Caki2 (cell line): ENCODE results near the gene LGI4. TPM values are rescaled to one million over a fixed set of nuclear protein-coding genes. Genes with fewer than 3 reads are reported as not detected.
"Not testable (repeated sequence)": the region's sequence is repeated elsewhere in the genome, so short reads cannot be mapped to it uniquely, and the experiment has no call there.

ENCODE experiments used
- DNase-seq: peaks from one replicate; pipeline ENCODE4 v3.0.0-alpha.2; 2015; ENCODE audit warnings: low read depth
- in situ Hi-C: cut with HindIII; loops from 2 replicates; pipeline ENCODE4 v1.10.0; 2016; ENCODE audit warnings: low sequenced_read_pairs, low pct_unique_long_range_greater_than_20kb, mixed read lengths
- total RNA-seq: library from RNA; depleted of rRNA; stranded (reverse); fragments of >200 nt; shearing (Covaris generic); gene quantifications from 2 replicates; pipeline ENCODE4 v1.2.3, GENCODE V29; 2014; ENCODE audit warnings: low replicate concordance

The LGI4 gene
- total RNA-seq, 1 experiment from 2014 or later: not detected

DNA sequence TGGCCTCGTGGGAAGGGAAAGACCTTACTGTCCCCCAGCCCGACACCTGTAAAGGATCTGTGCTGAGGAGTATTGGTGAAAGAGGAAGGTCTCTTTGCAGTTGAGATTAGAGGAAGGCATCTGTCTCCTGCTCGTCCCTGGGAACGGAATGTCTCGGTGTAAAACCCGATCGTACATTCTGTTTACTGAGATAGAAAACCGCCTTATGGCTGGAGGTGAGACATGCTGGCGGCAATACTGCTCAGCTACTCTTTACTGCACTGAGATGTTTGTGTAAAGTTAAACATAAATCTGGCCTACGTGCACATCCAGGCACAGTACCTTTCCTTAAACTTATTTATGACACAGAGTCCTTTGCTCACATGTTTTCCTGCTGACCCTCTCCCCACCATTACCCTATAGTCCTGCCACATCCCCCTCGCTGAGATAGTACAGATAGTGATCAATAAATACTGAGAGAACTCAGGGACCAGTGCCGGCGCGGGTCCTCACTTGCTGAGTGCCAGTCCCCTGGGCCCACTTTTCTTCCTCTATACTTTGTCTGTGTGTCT, 5.1 kb downstream of the LGI4 start:
- peak; percentile 19 for DNase-seq
- in situ Hi-C loops: not testable (repeated sequence)

DNA sequence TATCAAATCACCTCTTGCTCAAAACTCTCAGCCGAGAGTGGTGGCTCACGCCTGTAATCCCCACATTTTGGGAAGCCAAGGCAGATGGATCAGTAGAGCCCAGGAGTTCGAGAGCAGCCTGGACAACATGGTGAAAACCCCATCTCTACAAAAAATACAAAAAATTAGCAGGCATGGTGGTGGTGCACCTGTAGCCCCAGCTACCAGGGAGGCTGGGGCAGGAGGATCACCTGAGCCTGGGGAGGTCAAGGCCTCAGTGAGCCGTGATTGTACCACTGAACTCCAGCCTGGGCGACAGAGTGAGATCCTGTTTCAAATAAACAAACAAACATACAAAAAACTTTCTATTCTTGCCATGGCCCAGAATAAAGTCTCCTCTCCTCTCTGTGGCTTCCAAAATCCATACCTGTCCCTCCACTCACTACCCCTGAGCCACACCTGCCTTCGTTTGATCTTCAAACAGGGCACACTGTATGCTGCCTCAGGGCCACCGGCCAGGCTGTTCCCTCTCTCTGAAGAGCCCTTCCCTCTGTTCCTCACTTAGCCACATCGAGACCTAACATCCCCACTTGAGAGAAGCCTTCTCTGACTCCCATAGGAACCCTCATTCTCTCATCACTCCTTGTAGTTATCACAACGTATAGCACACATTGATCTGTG, 6.3 kb downstream of the LGI4 start:
- no peak for DNase-seq
- in situ Hi-C loops: no loop called here

DNA sequence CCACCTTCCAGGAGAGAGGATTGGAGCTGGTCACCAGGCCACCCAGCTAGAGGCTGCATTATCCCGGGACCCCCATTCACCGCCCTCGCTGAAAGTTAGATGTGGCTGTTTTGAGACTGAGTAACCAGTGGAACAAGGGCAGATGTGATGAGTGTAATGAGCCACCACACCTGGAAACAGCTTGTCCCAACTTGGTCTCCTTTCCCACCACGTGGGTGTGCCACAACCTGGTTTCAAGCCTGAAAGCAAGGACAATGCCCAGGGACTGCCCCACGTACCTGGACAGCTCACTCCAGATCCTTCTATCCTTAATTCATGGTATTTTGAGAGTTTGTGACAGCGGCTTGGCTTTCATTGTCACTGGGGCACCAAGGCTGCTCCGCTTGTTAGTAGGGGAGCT, 7.0 kb downstream of the LGI4 start:
- no peak for DNase-seq
- in situ Hi-C loops: no loop called here

DNA sequence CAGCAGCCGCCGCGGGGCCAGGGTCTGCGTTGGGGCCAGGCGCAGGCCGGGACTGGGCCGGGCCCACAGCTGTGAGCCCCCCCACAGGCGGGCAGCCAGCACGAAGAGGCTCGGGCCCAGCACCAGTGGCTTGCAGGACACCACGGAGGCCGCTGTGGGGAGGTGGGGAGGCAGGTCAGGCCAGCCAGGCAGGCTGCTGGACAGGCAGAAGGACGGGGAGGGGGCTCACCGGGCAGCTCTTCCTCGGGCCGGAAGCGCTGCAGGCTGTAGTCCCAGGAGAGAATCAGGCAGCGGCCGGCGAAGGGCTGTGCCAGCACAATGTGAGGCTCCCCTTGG, 8.3 kb downstream of the LGI4 start:
- DNase-seq: no peak
- in situ Hi-C loops: no loop called here

DNA sequence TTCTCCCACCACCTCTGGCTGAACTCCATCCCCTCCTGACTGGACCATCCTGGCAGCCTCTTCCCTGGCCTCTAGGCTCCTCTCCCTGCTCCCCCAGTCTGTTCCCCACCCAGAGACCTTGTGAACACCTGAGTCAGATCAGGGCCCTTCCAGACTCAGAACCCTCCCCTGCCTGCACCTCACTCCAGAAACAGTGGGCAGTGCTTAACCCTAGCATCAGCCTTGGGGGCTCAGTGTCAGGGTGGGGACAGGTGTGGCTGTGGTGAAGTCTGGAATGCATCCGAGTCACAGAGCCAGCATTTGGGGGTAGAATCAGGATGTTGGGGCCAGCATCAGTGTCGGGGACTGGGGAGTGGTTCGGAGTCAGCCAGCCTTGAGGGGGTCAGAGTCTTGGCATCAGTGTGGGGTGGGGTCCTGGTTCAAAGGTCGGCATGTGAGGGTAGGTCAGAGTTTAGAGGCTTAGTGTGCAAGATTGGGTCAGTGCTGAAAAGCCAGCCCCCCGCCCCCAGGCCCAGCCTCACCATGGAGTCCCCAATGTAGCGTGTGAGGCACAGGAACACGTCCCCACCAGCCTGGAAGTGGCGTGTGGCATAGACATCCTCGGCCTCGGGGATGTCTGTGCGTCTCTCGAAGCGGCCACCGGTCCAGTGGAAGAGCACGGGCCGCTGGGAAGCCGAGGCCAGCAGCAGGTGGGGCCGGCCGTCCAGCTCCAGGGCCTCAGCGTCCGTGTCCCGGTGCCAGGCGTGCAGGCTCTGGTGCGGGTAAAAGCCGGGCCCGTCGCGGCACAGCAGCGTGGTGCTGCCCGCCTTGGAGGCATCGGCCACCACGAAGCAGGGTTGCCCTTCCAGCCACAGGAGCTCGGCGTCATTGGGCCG, 8.9 kb downstream of the LGI4 start:
- in situ Hi-C loops: no loop called here

DNA sequence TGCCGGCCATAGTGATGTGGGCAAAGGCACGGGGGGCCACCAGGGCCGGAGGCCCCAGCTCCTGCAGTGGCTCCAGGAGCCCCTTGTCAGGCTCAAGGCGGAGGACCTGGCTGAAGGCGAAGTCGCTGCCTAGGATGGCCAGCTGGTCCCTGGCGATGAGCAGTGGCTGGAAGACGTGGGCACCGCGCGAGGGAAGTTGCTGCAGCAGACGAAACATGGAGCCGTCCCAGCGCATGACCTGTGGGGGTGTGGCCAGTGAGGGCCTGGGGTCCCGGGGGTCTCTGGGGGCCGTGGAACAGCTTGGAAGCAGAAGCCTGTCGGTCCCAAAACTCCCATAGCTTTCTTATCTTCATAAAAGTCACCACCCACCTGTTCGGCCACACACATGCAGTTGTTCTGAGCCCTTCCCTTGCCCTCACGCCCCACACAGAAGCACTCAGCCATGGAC, 9.6 kb downstream of the LGI4 start:
- in situ Hi-C loops: no loop called here
- no peak for DNase-seq

More for the DNA sequence above, 8.9 kb downstream of the LGI4 start:
- DNase-seq: no peak

DNA sequence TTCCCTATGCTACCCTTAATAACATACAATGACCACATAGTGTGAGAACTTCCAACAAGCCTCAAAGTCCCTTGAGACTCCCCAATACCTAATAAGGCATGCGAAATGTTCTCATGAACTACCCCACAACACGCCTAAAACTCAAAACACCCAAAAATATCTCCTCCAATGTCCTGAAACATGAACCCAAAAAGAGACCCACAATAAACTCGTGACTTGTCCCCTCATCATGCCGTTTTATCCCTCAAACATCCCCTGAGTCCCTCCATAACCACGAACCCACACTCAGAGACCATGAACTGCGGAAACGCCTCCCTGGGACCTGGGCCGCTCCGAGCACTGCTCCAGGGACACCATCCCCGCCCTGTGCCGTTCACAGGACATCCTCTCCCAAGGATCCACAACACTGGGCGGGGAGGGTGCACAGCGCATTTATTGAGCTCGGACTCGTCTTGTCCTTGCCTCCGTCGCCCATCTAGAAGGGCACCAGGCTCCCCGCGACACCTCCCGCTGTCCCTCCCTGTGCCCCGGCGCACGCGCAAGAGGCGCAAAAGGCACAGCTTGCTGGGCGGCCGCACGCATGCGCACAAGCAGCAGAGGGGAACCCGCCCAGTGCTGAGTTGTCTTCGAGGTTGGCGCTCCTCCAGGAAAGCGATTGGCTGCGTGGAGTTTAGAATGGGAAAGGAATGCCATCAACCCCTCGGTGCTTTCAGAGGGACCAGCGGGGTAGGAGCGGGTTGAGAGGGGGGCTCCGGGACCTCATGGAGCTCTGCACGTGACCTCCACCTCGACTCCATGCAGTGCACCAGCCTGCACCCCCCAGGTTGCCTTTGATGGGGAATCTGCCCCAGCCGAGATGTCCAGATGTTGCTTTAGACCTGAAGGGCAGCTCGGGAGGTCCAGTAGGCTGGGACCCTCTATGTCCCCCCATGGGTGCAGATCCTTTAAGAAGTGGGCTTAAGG, 10.5 kb downstream of the LGI4 start:
- peak; percentile 87 for DNase-seq
- in situ Hi-C loops: no loop called here

DNA sequence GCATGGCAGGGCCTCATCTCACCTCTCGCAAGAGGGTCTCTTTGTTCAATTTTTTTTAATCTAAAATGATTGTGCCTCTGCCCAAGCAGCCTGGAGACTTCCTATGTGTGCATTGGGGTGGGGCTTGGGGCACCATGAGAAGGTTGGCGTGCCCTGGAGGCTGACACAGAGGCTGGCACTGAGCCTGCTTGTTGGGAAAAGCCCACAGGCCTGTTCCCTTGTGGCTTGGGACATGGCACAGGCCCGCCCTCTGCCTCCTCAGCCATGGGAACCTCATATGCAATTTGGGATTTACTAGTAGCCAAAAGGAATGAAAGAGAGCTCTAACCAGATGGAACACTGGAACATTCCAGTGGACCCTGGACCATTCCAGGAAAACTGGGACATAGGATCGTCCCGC, 11.3 kb downstream of the LGI4 start:
- in situ Hi-C loops: no loop called here
- peak; percentile 17 for DNase-seq

DNA sequence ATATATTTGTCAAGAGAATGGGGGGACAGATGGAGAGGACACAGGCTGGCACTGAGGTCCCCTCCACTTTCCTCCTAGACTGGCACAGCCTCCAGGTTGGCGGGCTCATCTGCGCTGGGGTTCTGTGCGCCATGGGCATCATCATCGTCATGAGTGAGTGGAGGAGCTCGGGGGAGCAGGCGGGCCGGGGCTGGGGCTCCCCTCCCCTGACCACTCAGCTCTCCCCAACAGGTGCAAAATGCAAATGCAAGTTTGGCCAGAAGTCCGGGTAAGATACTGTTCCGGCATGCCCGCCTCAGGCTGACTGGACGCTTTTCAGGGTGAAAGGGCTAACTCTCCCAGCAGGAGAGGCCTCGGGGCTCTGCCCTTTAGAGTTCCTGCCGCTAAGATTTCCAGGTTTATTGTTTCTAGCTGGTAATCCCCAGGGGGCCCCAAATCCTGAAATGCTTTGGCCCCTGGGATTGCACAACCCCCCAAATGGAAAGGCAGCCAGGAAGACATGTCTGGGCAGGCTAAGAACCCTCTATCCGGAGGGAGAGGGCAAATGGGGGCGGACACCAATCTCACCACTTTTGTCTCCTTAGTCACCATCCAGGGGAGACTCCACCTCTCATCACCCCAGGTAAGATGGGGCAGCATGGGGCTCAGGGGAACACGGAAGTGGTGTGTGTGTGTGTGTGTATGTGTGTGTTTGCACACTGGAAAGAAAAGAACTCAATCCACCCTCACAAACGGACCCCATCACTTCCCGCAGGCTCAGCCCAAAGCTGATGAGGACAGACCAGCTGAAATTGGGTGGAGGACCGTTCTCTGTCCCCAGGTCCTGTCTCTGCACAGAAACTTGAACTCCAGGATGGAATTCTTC, 11.9 kb downstream of the LGI4 start:
- in situ Hi-C loops: no loop called here
- no peak for DNase-seq

DNA sequence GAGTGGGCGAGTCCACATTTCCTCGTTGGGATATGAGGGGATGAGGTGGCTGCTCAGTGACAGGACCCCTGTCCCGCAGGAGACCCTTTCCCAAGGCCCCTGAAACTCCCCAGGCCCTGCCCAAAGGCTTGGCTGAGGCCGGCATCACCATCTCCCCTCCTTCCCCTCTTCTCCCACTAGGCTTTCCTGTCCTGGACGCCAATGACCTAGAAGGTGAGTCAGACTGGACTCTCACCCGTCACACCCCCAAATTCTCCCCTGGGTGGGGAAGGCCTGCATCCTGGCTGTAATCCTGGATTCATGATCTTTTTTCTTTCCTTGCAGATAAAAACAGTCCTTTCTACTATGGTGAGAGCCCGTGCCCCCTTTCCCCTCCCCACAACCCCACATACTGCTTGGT, 14.0 kb downstream of the LGI4 start:
- in situ Hi-C loops: no loop called here
- no peak for DNase-seq

DNA sequence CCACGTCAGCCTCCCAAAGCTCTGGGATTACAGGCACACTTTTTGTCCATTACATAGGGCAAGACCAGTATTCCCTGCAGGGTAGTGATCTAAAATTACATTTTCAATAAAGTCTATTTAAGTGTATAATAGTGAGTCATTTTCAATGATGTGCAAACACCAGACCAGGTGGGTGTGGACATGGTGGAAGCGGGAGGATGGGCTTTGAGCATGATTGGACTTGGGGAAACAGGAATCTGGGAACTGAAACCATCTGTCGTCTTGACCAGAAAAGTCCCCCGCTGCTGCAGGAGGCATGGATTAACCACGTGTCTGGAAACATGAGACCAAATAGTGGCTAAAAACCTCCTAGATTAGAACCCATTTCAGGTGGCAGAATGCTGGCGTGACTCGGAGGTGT, 14.4 kb downstream of the LGI4 start:
- peak; percentile 42 for DNase-seq
- in situ Hi-C loops: no loop called here

DNA sequence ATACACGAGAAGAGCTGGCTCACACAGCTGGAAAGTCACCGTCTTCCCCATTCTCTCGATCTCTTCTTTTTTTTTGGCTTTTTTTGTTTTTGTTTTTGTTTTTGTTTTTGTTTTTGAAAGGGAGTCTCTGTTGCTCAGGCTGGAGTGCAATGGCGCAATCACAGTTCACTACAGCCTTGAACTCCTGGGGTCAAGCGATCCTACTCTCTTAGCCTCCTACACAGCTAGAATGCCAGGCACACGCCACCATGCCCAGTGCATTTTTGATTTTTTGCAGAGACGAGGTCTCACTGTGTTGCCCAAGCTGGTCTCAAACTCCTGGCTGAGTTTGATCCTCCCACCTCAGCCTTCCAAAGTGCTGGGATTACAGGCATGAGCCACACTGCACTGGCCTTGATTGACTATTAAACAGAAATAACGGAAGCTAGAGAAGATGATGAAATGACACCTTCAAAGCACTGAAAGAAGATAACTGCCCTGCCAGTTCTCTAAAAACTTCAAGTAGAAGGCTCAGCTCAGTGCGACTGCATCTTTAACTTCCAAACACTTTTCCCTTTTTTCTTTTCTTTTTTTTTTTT, 15.2 kb downstream of the LGI4 start:
- no peak for DNase-seq
- in situ Hi-C loops: no loop called here

DNA sequence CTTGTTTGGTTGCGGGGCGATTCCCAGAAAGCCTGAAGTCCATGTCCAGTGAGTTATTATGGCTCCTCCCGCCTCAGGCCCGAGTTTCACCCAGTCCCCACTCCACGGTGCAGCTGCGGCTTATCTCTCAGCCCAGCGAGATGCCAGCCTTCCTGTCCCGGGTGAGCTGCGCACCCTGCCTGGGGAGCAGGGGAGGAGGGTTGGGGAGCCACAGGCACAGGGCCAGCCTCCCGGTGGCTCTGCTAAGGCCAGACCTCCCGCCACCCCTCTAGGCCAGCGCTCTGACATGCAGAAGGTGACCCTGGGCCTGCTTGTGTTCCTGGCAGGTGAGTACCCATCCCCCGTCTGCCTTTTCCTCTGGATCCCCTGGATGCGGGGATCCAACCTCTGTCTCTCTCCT, 15.8 kb downstream of the LGI4 start:
- in situ Hi-C loops: no loop called here
- no peak for DNase-seq

DNA sequence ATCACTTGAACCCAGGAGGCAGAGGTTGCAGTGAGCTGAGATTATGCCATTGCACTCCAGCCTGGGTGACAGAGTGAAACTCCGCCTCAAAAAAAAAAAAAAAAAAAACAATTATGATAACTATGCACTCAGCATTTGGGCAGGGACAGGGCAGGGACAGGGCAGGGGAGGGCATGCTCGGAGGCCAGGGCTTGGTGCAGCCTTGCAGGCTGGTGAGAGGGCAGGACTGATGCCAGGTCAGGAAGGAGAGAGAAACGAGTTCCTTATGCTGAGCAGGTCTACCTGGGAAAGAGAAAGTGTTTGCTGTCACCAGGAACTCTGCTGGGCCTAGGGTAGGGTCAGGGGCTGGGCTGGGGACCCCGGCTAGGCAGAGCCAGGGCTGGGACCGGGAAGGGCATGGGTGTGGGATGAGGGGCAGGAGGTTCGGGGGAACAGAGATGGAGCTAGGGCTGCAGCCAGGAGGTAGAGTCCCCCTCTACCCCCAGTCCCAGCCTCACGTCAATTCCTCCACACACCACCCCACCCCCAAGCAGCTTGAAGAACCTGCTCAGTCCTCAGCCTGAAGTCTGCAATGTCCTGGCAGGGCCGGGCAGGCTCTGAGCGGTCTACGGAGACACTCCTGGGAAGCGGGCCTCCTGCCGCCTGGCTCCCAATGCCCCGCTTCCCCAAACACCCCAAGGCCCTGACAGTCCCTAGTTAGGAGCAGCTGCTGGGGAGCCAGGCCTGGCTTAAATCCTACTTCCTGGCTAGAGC, 16.4 kb downstream of the LGI4 start:
- DNase-seq: no peak
- in situ Hi-C loops: no loop called here

DNA sequence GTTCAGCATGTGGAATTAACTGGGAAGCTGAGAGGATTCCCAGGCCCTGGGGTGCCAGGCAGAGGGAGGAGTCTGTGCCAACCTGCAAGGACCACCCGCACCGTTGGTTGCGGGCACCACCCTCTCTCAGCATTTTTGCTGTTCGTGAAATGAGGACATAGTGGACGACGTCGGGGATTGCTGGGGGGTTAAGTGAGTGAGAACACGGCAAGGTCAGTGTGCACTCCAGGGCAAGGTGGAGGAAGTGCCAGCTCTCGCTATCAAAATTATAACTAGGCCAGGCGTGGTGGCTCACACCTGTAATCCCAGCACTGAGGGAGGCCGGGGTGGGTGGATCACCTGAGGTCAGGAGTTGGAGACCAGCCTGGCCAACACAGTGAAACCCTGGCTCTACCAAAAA, 17.1 kb downstream of the LGI4 start:
- in situ Hi-C loops: no loop called here
- DNase-seq: no peak

DNA sequence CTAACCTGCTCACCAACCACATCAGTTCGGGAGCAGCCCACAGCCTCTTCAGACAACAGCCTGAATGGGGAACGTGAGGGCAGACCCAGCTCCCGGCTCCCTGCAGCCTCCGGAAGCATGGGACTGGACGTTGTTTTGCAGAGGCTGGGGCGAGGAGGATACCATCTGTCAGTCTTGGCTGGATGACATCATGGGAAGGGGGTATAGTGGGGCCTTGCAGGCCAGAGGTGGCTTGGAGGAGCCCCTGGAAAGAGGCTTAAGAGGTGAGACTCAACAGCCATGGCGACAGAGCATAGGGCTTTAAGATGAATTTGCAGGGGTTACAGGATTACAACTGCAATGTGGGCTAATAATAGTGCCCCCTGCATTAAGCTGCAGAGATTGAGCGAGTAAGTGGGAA, 17.7 kb downstream of the LGI4 start:
- no peak for DNase-seq
- in situ Hi-C loops: no loop called here
